A549 treated with AZD2906 at 1 μM for 4 hours (cell line): Measurements from ENCODE around the gene ATG3. TPM values are rescaled to one million over a fixed set of nuclear protein-coding genes. Genes with fewer than 3 reads are reported as not detected.

Experiments
- total RNA-seq: library from RNA; stranded (reverse); fragments of 200-300 nt; extraction: Qiagen RNA extraction; gene quantifications from 5 replicates; pipeline ENCODE4 v1.2.3, GENCODE V29; 2022

ATG3 gene
- total RNA-seq = 43.0 to 51.2 TPM (median 48.4 TPM) in 5 replicates

DNA sequence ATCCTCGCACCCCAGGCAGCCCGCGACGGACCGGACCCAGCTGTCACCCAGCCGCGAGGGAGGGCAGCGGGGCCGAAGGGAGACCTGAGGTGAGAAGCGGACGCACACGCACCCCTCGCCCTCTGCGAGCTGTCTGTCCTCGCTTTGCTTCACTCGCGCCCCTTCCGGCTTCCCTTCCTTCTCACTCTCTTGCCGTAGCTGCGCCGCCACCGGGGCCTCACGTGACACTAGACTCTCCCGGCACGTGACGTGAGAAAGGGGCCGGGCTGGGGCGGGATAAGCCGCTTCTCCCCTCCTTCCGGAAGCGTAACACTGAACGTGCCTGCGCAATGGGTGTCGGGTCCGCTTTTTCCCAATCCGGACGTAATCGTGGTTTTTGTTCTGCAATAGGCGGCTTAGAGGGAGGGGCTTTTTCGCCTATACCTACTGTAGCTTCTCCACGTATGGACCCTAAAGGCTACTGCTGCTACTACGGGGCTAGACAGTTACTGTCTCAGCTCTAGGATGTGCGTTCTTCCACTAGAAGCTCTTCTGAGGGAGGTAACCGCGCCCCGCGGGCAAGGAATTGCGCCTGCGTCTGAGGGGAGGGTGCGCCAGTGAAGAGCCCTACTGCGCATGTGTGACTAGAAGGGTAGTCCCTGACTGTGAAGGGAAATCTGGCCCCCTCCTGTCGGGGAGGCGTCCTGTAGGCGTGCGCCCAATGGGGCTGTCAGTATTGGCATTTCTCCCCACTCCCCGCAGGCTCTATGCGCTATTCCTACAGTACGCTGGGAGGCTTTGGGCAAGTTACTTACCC is at the start of gene ATG3, which contains the start of gene SLC35A5:
Gene ATG3, minus strand, starts transcription at position 229 of the 796 bp plus-strand sequence. CDS start 434 bp downstream, outside the sequence.
Gene SLC35A5, plus strand, starts transcription at position 312 of the 796 bp plus-strand sequence. CDS start 1,359 bp downstream, outside the sequence.

DNA sequence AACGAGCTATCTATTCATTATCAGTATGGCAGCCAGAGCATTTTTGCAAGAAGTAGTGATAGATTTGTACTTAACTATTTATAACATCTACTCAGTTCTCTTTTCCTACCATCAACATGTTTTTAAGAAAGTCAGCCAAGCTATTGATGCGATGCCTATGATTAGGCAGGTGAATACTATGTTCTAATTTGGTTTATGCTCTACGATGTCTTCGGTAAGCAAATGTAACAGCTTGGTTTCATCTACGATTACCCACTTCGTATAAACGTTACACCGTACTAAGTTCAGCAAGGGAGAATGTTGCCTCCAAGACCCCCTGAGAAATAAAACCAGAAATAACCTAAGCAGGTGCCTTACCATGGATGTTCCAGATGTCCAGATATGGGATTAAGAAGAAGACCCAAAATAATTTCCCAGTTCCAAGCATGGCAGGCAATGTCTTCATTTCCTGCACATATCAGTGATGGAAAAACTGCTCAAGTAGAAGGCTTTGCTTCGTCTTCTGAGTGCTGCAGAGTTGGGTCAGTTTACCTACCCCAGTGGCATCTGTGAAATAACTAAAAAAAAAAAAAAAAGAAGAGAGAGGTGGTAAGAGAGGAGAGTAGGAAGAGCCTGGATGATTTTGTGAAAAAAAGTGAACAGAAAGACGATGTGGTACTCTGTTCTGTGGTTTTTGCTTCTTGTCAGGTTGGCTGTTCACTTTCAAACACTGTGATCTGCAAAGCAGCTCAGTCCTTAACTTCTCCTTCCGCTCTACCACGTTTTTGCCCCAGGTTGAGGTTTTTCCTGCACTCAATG is 62.6 kb downstream of the ATG3 start, which contains the start of gene BTLA:
Gene BTLA, minus strand, starts transcription at position 559 of the 798 bp plus-strand sequence. Its CDS starts 114 bp downstream, at position 445.

Other genes starting within 250 kb of the ATG3 start
- gene CD200, start 228.8 kb downstream of the ATG3 start, total RNA-seq = not detected in 5 replicates
- 0.05 to 0.08 TPM (median 0.06 TPM) in 3 of 5 replicates, not detected in the others for gene BTLA, start 62.5 kb downstream of the ATG3 start, total RNA-seq
- 12.4 to 18.2 TPM (median 15.7 TPM) in 5 replicates for gene SLC35A5, start 83 bp upstream of the ATG3 start, total RNA-seq
- gene CCDC80, start 79.2 kb upstream of the ATG3 start, total RNA-seq = 37.7 to 74.4 TPM (median 51.6 TPM) in 5 replicates